Neuronal stem cell (in vitro differentiated cells): ENCODE results near the gene LIN7A. TPM values are rescaled to one million over a fixed set of nuclear protein-coding genes. Genes with fewer than 3 reads are reported as not detected.

ENCODE experiments used
- DNase-seq: peaks from one replicate; pipeline ENCODE4 v3.0.0-alpha.2; 2013; ENCODE audit warnings: low spot score
- H2AFZ ChIP-seq: one replicate; pipeline ENCODE4 v1.6.1; 2013; ENCODE audit warnings: mild to moderate bottlenecking, low read length, inconsistent platforms
- H2AK5ac ChIP-seq: 2 replicates; pipeline ENCODE4 v1.6.1; 2013; ENCODE audit warnings: low read depth, mild to moderate bottlenecking, inconsistent platforms, low read length, moderate library complexity, mixed read lengths
- H2BK120ac ChIP-seq: 2 replicates; pipeline ENCODE4 v1.6.1; 2013; ENCODE audit warnings: low read depth, mild to moderate bottlenecking, inconsistent platforms, low read length, moderate library complexity, mixed read lengths
- H2BK12ac ChIP-seq: one replicate; pipeline ENCODE4 v1.6.1; 2013; ENCODE audit warnings: low read length, inconsistent platforms
- H2BK15ac ChIP-seq: 2 replicates; pipeline ENCODE4 v1.6.1; 2013; ENCODE audit warnings: mild to moderate bottlenecking, low read length, inconsistent platforms, mixed read lengths
- H2BK5ac ChIP-seq: one replicate; pipeline ENCODE4 v1.6.1; 2013; ENCODE audit warnings: inconsistent platforms, mild to moderate bottlenecking, low read length, moderate library complexity
- H3K14ac ChIP-seq: one replicate; pipeline ENCODE4 v1.6.1; 2013; ENCODE audit warnings: low read length, inconsistent platforms
- H3K18ac ChIP-seq: 2 replicates; pipeline ENCODE4 v1.6.1; 2013; ENCODE audit warnings: low read length, inconsistent platforms
- H3K23ac ChIP-seq: 2 replicates; pipeline ENCODE4 v1.6.1; 2013; ENCODE audit warnings: low read depth, mild to moderate bottlenecking, mixed read lengths, low read length, inconsistent platforms; ENCODE audit not compliant: poor library complexity
- H3K27ac ChIP-seq: replicated peaks from 3 replicates; pipeline ENCODE4 v1.5.1; 2013; ENCODE audit warnings: low read length, inconsistent platforms
- H3K27me3 ChIP-seq, 3 experiments: 2 replicates each; pipeline ENCODE4 v1.6.1; 2013; ENCODE audit warnings: low read length in 3 of 3, mild to moderate bottlenecking in 2 of 3, inconsistent platforms in 1 of 3, low read depth in 1 of 3, mixed read lengths in 1 of 3, moderate library complexity in 1 of 3; ENCODE audit not compliant: control insufficient read depth in 3 of 3, insufficient read depth in 3 of 3
- H3K36me3 ChIP-seq, 2 donors: replicated peaks in 1 of 2; 2 replicates each; pipeline ENCODE4 v1.6.1; 2013; ENCODE audit warnings: low read length in 2 of 2; ENCODE audit not compliant: control insufficient read depth in 2 of 2, insufficient read depth in 2 of 2
- H3K4ac ChIP-seq: 2 replicates; pipeline ENCODE4 v1.6.1; 2013; ENCODE audit warnings: inconsistent platforms, mild to moderate bottlenecking, low read length, moderate library complexity
- H3K4me1 ChIP-seq, 2 donors: 1 replicate in 1 of 2; 2 replicates in 1 of 2; pipeline ENCODE4 v1.6.1; 2013; ENCODE audit warnings: low read length in 2 of 2, low read depth in 1 of 2; ENCODE audit not compliant: control insufficient read depth in 2 of 2, insufficient read depth in 1 of 2
- H3K4me2 ChIP-seq: one replicate; pipeline ENCODE4 v1.6.1; 2013; ENCODE audit warnings: mild to moderate bottlenecking, low read length, inconsistent platforms; ENCODE audit not compliant: insufficient read depth, poor library complexity, severe bottlenecking
- H3K4me3 ChIP-seq, 2 donors: 2 replicates each; pipeline ENCODE4 v1.5.1; 2013; ENCODE audit warnings: low read length in 2 of 2, mild to moderate bottlenecking in 2 of 2, inconsistent platforms in 1 of 2, moderate library complexity in 1 of 2
- H3K79me1 ChIP-seq: one replicate; pipeline ENCODE4 v1.6.1; 2013; ENCODE audit warnings: low read depth, mild to moderate bottlenecking, inconsistent platforms, low read length, moderate library complexity
- H3K9ac ChIP-seq: one replicate; pipeline ENCODE4 v1.6.1; 2013; ENCODE audit warnings: mild to moderate bottlenecking, low read depth, low read length, inconsistent platforms; ENCODE audit not compliant: poor library complexity
- H3K9me3 ChIP-seq, 2 donors: replicated peaks in 1 of 2; 2 replicates each; pipeline versions ENCODE3 to v1.6.1; 2013; ENCODE audit warnings: low read length in 2 of 2, mild to moderate bottlenecking in 2 of 2, inconsistent platforms in 1 of 2, low read depth in 1 of 2, mixed read lengths in 1 of 2, moderate library complexity in 1 of 2; ENCODE audit not compliant: control insufficient read depth in 2 of 2, insufficient read depth in 1 of 2
- H4K8ac ChIP-seq: one replicate; pipeline ENCODE4 v1.6.1; 2013; ENCODE audit warnings: low read depth, mild to moderate bottlenecking, inconsistent platforms, low read length, moderate library complexity
- H4K91ac ChIP-seq: one replicate; pipeline ENCODE4 v1.6.1; 2013; ENCODE audit warnings: low read length, low read depth, mild to moderate bottlenecking, inconsistent platforms; ENCODE audit not compliant: poor library complexity
- WGBS, 2 donors: extraction: QIAGEN DNeasy Blood & Tissue Kit; methylation state at CpG; one replicate each; pipeline ENCODE4 v1.1.7; 2013; ENCODE audit warnings: missing lambda C conversion rate in 2 of 2, mixed read lengths in 1 of 2; ENCODE audit not compliant: insufficient read length in 2 of 2, insufficient replicate concordance in 1 of 2; ENCODE audit errors: extremely low coverage in 2 of 2; 5-methylcytosine and 5-hydroxymethylcytosine counted together
- polyA plus RNA-seq, 2 experiments: library from polyadenylated mRNA; stranded (reverse); fragments of 200-250 nt; gene quantifications; one replicate each; pipeline ENCODE4 v1.2.3, GENCODE V29; 2013

The LIN7A gene
- 3.9 TPM for polyA plus RNA-seq (2013, experiment 1 of 2)
- 3.8 TPM for polyA plus RNA-seq (2013, experiment 2 of 2)

GRCh38 chr12:80937391-80938238 is at the start of gene LIN7A:
Gene LIN7A (minus strand): TSS chr12:80937934. CDS start chr12:80937722, 212 bp downstream.
- Histone ChIP-seq H4K91ac (no peak within 1 kb of the TSS), H3K4me3 (peak within 1 kb of the TSS; percentile 87 to 93), H3K18ac (peak within 1 kb of the TSS; percentile 97), H3K9me3 (no peaks in the 10 kb centered on the region), H3K27ac (no peak within 1 kb of the TSS), H3K23ac (peak within 1 kb of the TSS; percentile 95), H3K79me1 (peaks cover 3% of the 10 kb centered on the region), H3K14ac (peak within 1 kb of the TSS; percentile 97), H4K8ac (peak within 1 kb of the TSS; percentile 43), H2AK5ac (no peak within 1 kb of the TSS), H3K9ac (peak within 1 kb of the TSS; percentile 84), H2BK120ac (peak within 1 kb of the TSS; percentile 47), H3K27me3 (peaks cover 0 to 6% (median 0%) of the 10 kb centered on the region in 3 experiments), H2BK15ac (peak within 1 kb of the TSS; percentile 83), H3K4ac (no peak within 1 kb of the TSS), H3K36me3 (no peaks in the 10 kb centered on the region), H3K4me2 (peak within 1 kb of the TSS; percentile 89), H2BK5ac (peak within 1 kb of the TSS; percentile 75), H2AFZ (peak within 1 kb of the TSS; percentile 98), H3K4me1 (no peaks in the 10 kb centered on the region), H2BK12ac (peak within 1 kb of the TSS; percentile 58)
- DNase-seq, result peak; percentile 43
- no CpG with 5 or more reads among the region's 47 CpGs for WGBS, 2 donors

GRCh38 chr12:80986224-80986623 is 48.5 kb upstream of the LIN7A start:
- Histone ChIP-seq H2BK15ac (no peak overlapping the region), H2AK5ac (no peak overlapping the region), H4K91ac (no peak overlapping the region), H2AFZ (no peak overlapping the region), H3K79me1 (no peaks in the 10 kb centered on the region), H2BK12ac (no peak overlapping the region), H4K8ac (no peak overlapping the region), H3K4ac (no peak overlapping the region), H3K14ac (no peak overlapping the region), H3K36me3 (no peaks in the 10 kb centered on the region), H2BK120ac (no peak overlapping the region), H3K27me3 (no peaks in the 10 kb centered on the region), H3K18ac (no peak overlapping the region), H3K9ac (no peak overlapping the region), H2BK5ac (no peak overlapping the region), H3K23ac (no peak overlapping the region), H3K4me1 (no peaks in the 10 kb centered on the region), H3K4me3 (no peak overlapping the region), H3K4me2 (no peak overlapping the region), H3K9me3 (no peaks in the 10 kb centered on the region), H3K27ac (no peak overlapping the region)
- WGBS, 2 donors, result no CpG with 5 or more reads among the region's 1 CpG
- DNase-seq, result no peak

- Histone ChIP-seq H3K18ac (no peak overlapping the region), H3K4me1 (no peaks in the 10 kb centered on the region), H2BK12ac (no peak overlapping the region), H2BK15ac (no peak overlapping the region), H3K23ac (no peak overlapping the region), H2AFZ (no peak overlapping the region), H3K9ac (no peak overlapping the region), H3K14ac (no peak overlapping the region), H3K79me1 (no peaks in the 10 kb centered on the region), H3K27ac (no peak overlapping the region), H4K8ac (no peak overlapping the region), H3K4me3 (no peak overlapping the region), H3K27me3 (no peaks in the 10 kb centered on the region), H2BK120ac (no peak overlapping the region), H2AK5ac (no peak overlapping the region), H3K36me3 (no peaks in the 10 kb centered on the region), H3K4ac (no peak overlapping the region), H2BK5ac (no peak overlapping the region), H3K4me2 (no peak overlapping the region), H4K91ac (no peak overlapping the region), H3K9me3 (no peaks in the 10 kb centered on the region)
- no peak for DNase-seq
- WGBS, 2 donors, result no CpG with 5 or more reads among the region's 6 CpGs
Observed at GRCh38 chr12:80979816-80980215, 42.1 kb upstream of the LIN7A start.

GRCh38 chr12:80979251-80979650 is 41.5 kb upstream of the LIN7A start:
- Histone ChIP-seq H3K4me1 (no peaks in the 10 kb centered on the region), H3K9me3 (no peaks in the 10 kb centered on the region)

More at GRCh38 chr12:80979251-80979650, 41.5 kb upstream of the LIN7A start:
- Histone ChIP-seq H3K4me2 (no peak overlapping the region), H2AK5ac (no peak overlapping the region), H2BK5ac (no peak overlapping the region), H3K14ac (no peak overlapping the region), H4K8ac (no peak overlapping the region), H4K91ac (no peak overlapping the region), H3K9ac (no peak overlapping the region), H3K4ac (no peak overlapping the region), H3K18ac (no peak overlapping the region), H2BK120ac (no peak overlapping the region), H3K27me3 (no peaks in the 10 kb centered on the region), H3K23ac (no peak overlapping the region), H3K4me3 (no peak overlapping the region), H2BK12ac (no peak overlapping the region), H3K79me1 (no peaks in the 10 kb centered on the region), H3K27ac (no peak overlapping the region), H2AFZ (no peak overlapping the region), H3K36me3 (no peaks in the 10 kb centered on the region), H2BK15ac (no peak overlapping the region)
- DNase-seq, result no peak
- no CpG with 5 or more reads among the region's 3 CpGs for WGBS, 2 donors
